ENCODE results near the gene ZNF385B. TPM values are rescaled to one million over a fixed set of nuclear protein-coding genes. Genes with fewer than 3 reads are reported as not detected.

ZNF385B gene
- polyA plus RNA-seq, 3 donors = 12.7 to 14.6 (median 14.4) TPM

GRCh38 chr2:179594268-179595112 lies 266.9 kb downstream of the ZNF385B start:
- no peak for DNase-seq (ENCODE audit: low read depth in 3 of 3, low spot score in 2 of 3)

DNA sequence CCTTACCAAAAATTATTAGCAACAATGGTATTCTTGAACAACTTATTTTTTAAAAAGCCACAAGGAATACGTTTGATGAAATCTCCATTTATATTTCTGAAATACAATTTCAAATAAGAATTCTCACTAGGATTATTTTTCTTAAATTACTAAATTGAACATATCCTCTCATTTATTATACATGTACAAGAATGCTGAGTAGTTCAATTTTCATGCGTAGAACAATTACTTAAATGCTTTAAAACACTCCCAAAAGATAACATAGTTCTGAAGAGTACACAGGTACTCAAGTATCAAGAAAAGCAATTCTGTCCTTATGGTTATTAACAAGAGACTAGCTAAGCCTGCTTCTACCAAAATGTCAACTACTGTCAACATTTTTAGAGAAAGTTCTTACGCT lies 268.1 kb downstream of the ZNF385B start:
- DNase-seq (ENCODE audit: low read depth in 3 of 3, low spot score in 2 of 3) = no peak

DNA sequence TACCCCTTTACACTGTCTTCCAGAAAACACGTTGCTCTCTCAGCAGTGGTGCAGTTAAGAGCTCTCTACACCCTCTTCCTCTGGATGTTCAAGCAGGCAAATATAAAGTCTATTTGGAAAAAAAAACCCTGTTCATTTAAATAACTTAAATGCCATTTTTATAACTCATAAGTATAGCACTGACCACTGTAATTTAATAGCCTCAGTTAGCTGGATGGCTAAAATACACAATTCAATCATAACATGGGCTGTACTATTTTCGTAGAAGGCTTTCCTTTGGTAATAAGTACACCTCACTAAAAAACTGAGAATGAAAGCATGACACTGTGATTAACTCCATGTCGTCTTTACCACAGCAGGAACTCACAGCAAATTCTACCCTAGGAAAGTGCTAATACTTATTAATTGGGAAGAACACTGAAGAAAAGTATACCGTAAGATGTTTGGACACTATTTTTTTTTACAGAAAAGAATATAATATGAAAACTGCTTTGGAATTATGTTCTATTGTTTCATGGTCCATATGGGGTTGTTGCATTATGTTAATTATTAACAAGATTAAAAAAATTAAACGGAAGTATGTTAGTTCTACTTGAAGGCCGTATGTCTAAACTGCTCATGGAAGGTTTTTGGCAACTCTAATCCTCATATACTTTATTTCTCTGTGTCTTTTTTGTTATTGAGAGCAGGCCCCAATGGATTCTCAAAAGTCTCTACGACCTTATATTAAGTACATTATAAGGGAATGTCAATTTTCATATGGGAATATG lies 269.1 kb downstream of the ZNF385B start:
- DNase-seq (ENCODE audit: low read depth in 3 of 3, low spot score in 2 of 3) = no peak

DNA sequence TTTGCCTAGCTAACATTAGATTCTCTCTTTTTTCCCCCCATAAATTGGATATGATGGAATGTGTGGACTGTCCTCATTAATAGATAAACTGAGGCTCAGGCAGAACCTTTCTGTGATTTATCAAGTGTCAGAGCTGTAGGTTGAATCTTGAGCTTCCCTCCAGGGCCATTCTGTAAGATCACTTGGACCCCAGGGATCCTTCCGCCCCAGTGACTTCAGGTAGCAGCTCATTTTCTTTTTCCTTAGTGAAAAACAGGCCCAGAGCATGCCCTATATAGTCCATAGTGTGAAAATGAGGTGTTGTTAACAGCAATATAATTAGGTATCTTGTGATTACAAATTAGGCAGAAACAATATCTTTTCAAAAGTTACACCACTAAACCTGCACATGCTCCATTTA lies 269.7 kb downstream of the ZNF385B start:
- no peak for DNase-seq (ENCODE audit: low read depth in 3 of 3, low spot score in 2 of 3)

DNA sequence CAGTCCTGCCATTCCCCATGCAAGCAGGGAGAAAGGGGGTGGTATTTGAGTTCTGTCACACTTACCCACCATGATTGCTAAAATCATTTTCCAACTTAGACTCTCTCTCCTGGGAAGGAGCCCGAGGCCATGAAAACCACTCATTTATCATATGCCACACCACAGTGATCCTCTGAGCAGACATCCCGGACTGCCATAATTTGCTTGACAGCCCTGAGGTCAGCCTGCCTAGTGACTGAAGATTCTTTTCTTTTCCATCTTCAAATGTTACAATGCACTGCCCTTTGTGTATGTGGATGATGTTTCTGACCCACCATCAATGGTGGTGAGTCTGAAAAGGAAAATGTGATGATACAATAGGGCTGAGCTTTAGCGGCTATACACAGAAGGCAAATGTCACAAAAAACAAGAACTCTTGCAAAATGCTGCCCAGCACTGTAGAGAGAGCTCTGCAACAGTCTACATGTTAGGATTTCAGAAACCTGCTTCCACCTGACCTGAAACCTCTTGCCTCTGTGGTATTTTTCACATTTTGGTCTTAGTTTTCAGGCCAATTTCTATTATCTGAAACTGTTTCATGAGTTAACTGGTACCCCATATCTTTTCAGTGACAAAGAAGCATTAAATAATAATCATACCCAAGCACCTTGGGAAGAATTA lies 272.8 kb downstream of the ZNF385B start:
- DNase-seq (ENCODE audit: low read depth in 3 of 3, low spot score in 2 of 3) = no peak

GRCh38 chr2:179584760-179585159 lies 276.7 kb downstream of the ZNF385B start:
- DNase-seq (ENCODE audit: low read depth in 3 of 3, low spot score in 2 of 3) = no peak

DNA sequence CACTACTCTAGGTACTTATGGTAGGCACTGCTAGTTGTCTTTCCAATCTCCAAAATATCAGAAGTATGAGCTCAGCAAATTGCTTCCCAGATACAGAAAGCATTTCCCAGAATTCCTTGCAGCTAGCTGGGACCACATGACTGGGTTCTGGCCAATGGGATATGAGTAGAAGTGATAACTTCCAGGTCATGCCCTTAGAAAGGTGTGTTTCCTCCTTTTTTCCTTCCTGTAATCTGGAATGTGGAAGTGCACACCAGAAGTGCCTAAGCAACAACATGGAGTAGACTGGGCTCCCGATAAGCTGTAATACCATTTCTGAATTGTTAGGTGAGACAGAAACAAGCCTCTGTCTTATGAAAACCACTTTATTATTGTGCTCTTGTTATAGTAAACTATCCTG lies 279.8 kb downstream of the ZNF385B start:
- DNase-seq (ENCODE audit: low read depth in 3 of 3, low spot score in 2 of 3) = no peak

DNA sequence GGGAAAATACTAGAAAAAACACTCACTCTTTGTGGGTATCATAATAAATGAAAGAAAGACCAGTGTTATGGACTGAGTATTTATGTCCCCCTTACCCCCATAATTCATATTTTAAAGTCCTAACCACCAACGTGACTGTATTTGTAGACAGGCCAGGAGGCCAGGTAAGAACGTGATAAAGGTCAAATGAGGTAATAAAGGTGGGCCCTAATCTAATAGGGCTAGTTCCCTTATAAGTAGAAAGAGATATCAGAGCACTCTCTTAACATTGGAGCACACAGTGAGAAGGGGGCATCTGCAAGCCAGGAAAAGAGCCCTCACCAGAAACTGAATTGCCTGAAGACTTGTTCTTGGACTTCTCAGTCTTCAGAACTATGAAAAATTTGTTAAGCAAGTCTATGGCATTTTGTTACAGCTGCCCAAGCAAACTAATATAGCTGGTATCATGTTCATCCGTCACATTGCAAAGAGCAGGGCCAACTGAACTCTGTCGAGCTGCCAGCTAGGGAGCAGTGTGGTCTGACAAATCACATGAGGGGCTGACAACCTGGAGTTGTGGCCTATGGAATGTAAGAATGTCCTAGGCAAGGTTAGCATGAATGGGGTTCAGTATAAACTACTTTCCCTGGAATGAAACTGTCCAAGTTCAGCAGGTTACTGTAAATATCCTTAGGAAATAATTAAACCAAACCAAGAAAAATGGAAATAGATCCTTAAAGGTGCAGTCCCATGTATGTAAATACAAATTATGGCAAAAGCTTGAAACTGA lies 280.9 kb downstream of the ZNF385B start:
- no peak for DNase-seq (ENCODE audit: low read depth in 3 of 3, low spot score in 2 of 3)

DNA sequence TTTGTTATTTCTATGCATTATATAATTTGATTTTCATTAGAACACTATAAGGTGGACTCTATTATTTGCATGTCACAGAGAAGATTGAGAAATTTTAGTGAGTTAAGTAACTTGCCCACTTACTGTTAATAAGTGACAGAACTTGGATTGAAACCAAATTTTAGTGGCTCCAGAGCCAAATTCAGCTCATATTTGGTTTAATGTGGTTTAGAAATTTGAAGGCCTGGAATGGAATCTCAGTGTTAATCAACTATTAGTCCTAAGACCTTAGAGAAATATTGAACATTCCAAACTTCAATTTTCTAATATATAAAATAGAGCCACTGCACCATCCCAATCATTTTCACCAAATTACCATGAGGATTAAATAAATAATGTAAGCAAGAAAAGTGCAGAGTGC lies 281.6 kb downstream of the ZNF385B start:
- no peak for DNase-seq (ENCODE audit: low read depth in 3 of 3, low spot score in 2 of 3)

GRCh38 chr2:179578171-179578916 lies 283.1 kb downstream of the ZNF385B start:
- DNase-seq (ENCODE audit: low read depth in 3 of 3, low spot score in 2 of 3) = no peak

DNA sequence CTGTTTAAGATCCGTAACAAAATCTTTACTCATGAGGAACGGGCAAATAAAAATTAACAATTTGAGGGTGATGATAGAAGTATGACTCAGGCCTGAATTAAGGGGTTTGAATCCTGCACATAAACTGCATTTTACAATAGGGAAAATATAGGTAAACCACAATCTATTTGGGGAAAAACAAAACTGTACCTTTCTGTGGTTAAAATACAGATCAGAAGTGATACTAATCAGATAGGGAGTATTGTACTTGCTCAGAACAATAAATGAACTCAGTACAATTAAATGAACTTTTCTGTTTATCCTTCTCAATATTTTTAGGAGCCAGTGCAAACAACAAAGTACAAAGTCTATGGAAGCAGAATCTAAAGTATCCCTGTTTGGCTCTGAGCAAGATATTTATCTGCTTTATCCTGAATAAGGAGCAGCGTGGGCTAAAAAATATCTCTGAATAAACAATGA lies 287.3 kb downstream of the ZNF385B start:
- DNase-seq (ENCODE audit: low read depth in 3 of 3, low spot score in 2 of 3) = no peak

- no peak for DNase-seq (ENCODE audit: low read depth in 3 of 3, low spot score in 2 of 3)
Measured at GRCh38 chr2:179572544-179572943, 288.9 kb downstream of the ZNF385B start.

DNA sequence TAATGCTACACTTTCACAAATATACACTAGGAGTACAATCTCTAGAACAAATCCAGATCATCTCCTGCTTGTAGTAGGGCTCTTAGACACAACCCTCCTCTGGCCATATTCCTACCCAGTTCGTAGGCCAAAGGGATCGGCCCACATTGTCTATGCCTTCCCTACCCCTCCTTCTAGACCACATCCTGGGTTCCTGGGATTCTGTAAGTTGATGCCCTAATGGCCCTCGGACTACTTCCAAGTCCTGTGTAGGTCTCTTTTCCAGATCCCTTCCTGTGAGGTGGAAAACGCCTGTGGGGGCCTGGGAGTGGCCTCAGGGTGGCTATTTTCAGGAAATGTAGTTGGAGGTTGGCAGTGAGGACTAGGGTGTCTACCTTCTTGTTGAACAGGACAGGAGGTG lies 289.7 kb downstream of the ZNF385B start:
- no peak for DNase-seq (ENCODE audit: low read depth in 3 of 3, low spot score in 2 of 3)

- no peak for DNase-seq (ENCODE audit: low read depth in 3 of 3, low spot score in 2 of 3)
Measured at GRCh38 chr2:179571252-179571651, 290.2 kb downstream of the ZNF385B start.

DNA sequence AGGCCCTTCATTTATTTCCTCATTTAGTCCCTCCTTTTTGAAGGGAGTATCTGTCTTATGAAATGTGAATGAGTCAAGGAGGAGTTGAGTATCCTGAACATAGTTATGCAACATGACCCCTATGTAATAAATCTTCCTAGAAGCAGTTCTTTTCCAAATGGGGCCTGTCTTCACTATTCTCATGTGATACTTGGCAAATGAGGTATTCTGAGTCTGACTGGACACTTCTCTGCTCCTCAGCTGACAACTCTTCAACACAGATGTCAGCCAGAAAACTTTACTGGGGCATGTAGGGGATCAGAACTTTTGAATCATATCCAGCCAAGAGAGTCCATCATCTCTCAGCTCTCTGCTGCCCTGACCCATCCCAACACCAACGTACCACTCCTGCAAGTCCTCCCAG lies 291.6 kb downstream of the ZNF385B start:
- DNase-seq (ENCODE audit: low read depth in 3 of 3, low spot score in 2 of 3) = no peak

GRCh38 chr2:179565807-179566206 lies 295.6 kb downstream of the ZNF385B start:
- no peak for DNase-seq (ENCODE audit: low read depth in 3 of 3, low spot score in 2 of 3)

GRCh38 chr2:179562330-179562885 lies 299.0 kb downstream of the ZNF385B start:
- no peak for DNase-seq (ENCODE audit: low read depth in 3 of 3, low spot score in 2 of 3)

GRCh38 chr2:179561702-179562101 lies 299.7 kb downstream of the ZNF385B start:
- no peak for DNase-seq (ENCODE audit: low read depth in 3 of 3, low spot score in 2 of 3)

- no peak for DNase-seq (ENCODE audit: low read depth in 3 of 3, low spot score in 2 of 3)
Measured at GRCh38 chr2:179560257-179560735, 301.1 kb downstream of the ZNF385B start.
